GM19438 (cell line): Measurements from ENCODE around the gene ARL3.
"Not testable (repeated sequence)": the region's sequence is repeated elsewhere in the genome, so short reads cannot be mapped to it uniquely, and the experiment has no call there.

Experiments
- ATAC-seq: cut with Tn5 transposase; IDR thresholded peaks from one replicate; pipeline ENCODE4 v1.9.1; 2021; ENCODE audit warnings: low read depth; ENCODE audit not compliant: unreplicated experiment

Gene ARL3, protein sequence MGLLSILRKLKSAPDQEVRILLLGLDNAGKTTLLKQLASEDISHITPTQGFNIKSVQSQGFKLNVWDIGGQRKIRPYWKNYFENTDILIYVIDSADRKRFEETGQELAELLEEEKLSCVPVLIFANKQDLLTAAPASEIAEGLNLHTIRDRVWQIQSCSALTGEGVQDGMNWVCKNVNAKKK

DNA sequence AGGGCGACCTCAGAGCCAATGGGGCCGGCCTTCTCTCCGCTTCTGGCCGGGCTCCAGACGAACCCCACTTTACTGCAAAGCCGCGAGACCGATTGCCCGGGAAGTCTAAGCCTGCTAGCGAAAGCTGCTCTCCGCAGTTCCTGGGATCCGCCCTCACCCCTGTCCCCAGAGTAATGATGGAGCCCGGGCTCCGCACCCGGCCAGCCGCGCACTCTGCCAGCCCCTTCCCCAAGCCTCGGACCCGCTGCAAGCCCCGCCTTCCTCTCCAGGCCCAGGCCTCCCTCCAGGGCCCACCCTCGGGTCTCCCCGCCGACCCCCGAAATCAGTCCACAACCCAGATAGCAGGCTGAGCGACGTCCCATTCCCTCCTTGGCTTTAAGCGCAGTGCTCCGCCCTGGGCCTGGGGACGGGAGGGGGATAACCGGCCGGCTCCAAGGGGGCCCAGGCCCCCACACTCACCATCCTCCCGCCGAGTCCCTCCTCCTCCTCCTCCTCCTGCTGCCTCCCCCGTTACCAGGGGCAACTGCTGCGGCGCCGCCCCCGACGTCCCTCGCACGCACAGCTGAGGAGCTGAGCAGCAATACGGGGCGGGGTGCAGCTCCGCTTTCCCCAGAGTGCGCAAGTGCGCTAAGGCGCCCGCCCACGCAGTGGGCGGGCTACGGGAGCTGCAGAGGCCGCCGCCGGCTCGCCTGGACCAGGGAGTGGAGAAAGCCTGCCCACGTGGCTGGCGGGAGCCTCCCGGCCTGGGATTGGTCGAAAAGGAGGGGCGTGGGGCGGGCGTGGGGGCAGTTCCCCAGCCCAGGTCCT lies at the start of gene ARL3:
TSS of gene ARL3 (minus strand) at position 584 of the 807 bp plus-strand sequence. CDS start at position 462, 122 bp downstream.
- ATAC-seq = peak; percentile 68

DNA sequence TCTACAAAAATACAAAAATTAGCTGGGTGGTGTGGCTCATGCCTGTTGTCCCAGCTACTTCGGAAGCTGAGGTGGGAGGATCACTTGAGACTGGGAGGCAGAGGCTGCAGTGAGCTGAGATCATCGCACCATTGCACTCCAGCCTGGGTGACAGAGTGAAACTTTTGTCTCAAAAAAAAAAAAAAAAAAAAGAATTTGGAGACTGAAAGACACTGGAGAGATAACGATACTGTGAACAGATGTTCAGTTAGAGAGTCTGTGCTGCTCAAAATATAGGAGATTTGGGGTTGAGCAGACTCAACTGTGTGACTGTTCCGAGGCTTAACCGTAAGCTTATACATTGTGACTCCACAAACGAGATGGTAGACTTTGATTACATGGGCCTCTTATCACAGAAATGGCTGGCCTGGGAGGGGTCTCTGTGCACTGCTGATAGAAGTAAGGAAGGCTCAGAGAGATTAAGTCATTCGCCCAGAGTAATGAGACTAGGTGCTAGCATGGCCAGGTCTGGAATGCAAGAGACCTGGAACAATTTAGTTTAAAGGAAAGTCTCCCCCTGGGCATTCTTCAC lies 48.9 kb upstream of the ARL3 start:
- ATAC-seq = no peak

DNA sequence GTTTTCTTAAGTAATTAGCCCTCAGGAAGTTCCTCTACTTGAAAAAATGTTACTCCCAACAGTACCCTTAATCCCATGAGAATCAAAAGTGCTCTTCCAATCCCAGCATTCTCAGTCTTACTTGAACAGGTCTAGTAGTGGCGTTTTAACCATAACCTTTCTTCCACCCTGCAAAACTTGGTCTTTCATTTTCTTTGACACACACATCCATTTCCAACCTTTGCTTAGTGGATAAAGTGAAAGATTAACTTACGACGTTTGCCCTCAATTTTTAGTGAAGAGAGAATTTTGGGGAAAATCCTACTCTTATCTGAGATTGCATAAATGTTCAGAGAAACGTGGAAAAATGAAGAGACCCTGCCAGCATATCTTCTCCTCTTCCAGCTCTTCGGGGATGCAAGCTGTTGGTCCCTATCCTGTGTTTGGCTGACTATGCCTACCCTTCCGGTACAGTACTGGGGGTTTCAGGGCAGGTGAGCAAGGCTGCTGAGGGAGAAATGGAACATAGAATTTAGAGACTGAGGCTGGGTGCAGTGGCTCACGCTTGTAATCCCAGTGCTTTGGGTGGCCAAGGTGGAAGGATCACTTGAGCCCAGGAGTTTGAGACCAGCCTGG lies 48.3 kb upstream of the ARL3 start:
- ATAC-seq = no peak

DNA sequence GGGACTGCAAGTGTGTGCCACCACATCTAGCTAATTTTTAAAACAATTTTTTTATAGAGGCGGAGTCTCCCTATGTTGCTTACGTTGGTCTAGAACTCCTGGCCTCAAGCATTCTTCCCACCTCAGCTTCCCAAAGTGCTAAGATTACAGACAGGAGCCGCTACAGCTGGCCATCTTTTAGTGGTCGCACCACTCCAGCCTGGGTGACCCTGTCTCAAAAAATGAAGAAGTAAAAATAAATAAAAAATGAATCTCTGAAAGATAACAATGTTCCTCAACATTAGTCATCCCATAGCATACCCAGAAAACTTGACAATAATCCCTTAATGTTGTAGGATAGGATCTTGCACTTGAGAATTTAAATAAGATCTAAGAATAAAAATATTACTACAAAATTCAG lies 47.8 kb upstream of the ARL3 start:
- no peak for ATAC-seq

DNA sequence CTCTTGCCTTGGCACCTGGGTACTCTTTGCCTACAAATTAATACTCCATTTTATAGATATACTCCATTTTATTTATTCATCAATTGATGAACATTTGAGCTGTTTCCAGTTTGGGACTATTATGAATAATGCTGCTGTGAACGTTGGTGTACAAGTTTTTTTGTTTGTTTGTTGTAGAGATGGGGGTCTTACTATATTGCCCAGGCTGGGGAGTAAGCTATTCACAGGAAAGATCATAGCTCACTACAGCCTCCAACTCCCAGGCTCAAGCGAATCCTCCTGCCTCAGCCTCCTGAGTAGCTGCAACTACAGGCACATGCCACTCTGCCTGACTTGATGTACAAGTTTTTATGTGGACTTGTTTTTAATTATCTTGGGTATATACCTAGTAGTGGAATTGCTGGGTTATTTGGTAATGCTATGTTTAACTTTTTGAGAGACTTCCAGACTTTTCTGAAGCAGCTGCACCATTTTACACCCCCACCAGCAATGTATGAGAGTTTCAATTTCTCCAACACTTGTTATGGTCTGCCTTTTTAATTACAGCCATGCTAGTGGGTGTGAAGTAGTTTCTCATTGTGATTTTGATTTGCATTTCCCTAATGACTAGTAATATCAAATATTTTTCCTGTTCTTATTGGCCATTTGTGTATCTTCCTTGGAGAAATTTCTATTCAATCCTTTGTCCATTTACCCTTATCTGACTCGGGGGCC lies 45.5 kb upstream of the ARL3 start:
- no peak for ATAC-seq

DNA sequence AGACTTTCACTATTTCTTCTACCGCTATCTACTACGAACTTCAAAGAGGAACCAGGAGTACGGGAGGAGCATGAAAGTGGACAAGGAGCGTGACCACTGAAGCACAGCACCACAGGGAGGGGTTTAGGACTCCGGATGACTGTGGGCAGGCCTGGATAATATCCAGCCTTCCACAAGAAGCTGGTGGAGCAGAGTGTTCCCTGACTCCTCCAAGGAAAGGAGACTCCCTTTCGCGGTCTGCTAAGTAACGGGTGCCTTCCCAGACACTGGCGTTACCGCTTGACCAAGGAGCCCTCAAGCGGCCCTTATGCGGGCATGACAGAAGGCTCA lies 44.7 kb upstream of the ARL3 start:
- ATAC-seq = not testable (repeated sequence)

DNA sequence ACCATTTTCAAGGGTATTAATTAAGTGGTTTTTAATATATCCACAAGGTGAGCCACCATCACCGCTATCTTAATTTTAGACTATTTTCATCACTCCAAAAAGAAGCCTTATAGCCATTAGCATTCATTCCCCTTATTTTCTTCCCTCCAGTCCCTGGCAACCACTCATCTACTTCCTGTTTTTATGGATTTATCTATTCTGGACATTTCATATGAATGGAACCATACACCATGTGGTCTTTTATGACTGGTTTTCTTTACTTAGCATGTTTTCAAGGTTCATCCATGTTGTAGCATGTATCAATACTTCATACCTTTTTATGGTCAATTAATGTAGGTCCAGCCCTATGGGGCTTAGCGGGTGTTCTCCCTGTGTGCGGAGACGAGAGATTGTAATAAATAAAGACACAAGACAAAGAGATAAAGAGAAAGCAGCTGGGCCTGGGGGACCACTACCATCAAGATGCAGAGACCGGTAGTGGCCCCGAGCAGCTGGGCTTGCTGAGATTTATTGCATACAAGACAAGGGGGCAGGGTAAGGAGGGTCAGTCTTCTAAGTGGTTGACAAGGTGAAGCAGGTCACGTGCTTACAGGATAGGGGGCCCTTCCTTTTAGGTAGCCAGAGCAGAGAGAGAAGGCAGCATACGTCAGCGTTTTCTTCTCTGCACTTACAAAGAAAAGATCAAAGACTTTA lies 44.2 kb upstream of the ARL3 start:
- no peak for ATAC-seq

DNA sequence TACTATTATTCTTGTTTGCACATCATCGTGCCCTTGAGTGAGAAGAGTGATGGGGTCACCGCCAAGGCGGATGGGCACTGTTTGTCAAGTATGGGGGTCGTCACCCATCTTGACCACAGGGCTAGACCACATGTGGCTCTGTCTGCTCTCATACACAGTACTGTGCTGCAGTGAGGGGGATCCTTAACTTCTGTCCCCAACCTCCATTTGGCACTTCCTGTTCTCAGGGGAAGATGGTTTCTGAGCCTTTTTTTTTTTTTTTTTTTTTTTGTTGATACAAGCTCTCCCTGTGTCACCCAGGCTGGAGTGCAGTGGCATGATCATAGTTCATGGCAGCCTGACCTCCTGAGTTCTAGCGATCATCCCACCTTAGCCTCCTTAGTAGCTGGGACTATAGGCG lies 43.1 kb upstream of the ARL3 start:
- no peak for ATAC-seq

DNA sequence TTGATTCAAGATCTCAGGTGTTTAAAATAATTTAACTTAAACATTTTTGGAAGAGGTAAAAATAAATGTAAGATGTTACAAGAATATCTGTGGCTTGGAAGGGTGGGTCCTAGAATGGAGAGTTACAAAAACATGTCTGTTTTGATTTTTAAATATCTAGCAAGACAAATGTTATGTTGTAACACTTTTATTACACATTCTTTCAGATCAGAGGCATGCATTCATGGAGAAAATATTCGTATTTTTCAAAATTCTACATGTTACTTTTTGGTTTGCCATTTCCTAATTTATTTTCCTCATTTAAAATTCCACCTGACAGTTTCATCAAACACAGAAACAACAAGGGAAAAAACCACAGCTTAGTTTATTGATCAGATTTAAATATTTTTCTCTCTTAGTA lies 39.5 kb upstream of the ARL3 start:
- no peak for ATAC-seq

DNA sequence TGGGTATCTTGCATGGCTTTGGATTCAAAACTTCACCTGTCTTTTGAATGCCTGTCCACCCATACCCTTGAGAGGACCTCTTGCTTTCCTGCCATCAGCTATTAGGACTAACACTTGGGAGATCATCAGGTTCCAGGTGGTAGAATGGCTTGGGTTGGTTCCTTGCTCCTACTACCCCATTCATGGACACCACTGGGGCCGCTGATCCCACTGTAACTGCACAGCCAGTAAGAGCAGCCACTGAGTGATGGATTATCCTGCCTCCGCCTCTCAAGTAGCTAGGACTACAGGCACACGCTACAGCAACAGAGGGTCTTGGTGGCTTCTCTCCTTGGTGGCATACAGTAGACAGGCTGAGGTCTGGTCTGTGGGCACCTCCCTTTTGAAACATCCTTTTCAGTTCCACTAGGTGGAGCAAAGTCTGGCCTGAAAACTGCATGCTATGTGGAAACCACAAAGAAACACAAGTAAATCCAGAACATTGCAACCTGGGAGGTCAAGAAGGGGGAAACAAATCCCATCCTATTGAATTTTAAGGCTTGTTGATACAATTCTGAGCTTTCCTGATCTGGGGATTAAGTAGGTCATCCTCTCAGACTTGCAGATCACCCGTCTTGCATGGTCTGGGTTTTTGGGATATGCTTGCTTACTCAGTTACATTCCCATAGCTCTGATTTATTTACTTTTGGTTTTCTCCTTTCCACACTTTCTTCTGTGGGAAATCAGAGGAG lies 38.9 kb upstream of the ARL3 start:
- no peak for ATAC-seq

DNA sequence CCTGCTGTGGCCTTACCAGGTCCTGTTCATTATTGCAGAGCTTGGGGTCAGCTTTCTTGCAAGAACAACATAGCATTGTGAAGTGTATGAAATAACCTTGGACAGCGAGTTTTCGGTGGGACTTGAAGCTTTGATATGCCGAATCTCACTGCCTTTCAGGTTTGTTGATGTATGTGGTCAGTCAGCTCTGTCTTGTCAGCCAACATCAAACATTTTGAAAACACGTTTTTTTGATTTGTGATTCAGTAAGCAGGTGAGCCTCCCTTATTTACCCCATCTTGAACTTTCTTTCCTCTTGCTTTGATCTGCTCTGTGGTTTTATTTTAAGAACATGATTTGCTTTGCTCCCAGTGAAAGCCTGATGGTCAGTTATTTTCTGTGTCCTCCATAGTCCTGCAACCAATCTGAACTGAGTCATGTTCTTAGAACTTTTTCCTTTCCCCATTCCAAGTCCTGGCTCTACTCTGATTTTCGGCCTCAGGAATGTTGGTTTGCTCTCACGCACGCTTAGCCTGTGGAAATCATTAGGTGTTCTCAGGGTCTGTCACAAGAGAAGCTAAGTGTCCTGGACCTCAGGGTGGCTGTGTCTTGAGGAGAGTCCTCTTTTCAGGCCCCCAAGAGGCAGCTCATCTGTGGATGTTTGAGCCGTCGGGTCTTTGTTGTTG lies 38.2 kb upstream of the ARL3 start:
- no peak for ATAC-seq

DNA sequence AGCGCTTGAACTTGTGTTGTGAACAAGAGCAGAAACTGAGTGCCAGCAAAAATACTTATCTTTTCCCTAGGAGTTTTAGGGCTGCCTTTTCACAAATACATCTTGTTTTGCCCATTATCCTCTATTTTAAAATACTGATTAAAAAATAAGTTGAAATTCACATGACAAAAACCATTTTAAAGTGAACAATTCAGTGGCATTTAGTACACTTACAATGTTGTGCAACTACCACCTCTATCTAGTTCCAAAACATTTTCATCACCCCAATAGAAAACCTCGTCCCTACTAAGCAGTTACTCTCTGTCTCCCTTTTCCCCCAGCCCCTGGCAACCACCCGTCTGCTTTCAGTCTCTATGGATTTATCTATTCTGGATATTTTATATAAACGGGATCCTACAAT lies 31.0 kb upstream of the ARL3 start:
- no peak for ATAC-seq

DNA sequence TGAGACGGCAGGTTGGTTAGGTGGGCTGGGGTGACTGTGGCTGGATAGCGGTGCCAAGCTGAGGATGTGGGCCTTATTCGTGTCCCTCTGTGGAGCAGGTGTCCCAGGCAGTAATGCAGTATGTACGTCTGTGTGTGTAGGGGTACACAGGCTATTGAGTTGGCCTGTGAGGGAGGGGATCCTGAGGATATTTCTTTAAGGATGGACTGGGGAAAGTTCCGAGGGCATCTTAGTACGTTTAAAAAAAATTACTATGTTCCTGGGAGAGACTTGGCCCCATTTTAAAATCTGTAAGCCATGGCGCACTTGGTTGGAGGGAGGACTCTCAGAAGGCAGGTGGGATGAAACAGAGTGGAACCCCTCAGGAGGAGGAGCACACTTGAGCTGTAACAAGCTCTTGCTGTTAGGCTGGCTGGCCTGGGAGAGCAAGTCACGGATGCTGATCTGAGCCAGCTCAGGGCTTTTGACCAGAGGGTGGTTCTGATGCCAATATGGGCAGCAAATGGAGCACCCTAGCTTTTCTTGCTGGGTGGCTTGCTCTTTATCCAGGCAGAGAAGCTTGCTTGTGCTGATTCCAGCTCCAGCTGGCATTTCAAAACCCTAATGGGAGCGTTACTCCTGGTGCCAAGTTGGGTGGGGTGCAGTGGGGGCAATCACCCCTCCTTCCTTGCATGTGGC lies 30.3 kb upstream of the ARL3 start:
- ATAC-seq = no peak

DNA sequence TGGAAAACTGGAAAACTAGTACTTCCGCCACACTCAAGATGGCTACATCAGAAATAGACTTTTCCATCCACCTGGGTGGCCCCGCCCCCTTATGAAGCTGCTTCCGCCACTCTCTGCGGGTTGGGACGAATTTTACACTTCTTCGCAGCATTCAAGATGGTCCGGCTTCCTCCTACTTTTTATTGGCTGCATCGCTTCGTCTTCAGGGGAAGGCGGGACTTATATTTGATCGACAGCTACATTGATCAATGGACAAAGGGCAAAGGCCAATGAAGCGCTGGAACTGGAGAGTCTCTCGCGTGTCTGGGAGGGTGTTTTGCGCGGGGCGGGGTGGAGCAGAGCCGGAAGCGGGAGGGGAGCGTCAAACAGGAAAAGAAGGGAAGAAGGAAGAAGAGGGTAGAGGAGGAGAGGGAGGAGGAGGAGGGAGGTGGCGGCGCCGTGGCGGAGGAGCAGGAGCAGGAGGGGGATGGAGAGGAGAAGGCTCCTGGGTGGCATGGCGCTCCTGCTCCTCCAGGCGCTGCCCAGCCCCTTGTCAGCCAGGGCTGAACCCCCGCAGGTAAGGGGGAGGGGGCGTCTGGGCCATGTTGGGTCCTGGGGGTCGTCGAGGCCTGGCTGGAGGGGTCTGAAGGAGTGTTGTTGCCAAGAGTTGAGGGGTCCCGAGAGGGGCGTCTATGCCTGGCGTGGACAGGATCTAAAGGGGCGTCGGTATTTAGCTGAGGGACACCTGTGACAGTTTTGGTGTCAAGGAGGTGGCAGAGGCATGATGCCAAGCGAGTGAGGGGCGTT lies 29.6 kb upstream of the ARL3 start, which contains the start of gene WBP1L:
TSS of gene WBP1L (plus strand) at position 361 of the 786 bp plus-strand sequence. CDS start at position 467, 106 bp downstream.
- ATAC-seq = peak; percentile 98

DNA sequence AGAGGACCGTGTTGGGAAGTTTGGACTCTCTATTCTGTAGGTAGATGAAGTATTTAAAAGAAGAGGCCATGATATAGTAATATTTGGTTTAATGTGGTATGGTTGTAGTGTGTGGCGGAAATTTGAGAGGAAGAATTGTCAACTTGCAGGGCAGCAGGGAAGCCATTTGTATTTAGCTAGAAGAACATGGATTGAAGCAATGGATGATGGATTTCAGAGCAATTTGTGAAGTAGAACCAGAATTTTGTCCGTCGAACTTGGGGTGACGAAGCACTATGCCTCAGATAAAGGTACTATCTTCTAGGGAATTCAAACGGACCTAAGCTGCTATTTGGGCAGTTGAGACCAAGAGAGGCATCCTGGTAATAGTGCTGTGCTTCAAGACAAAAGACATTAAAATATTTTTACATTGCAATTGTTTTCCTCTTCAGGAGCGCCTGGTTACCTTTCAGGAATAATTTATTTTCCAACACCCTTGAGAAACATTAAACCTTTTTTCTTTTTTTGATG lies 28.9 kb upstream of the ARL3 start:
- no peak for ATAC-seq

DNA sequence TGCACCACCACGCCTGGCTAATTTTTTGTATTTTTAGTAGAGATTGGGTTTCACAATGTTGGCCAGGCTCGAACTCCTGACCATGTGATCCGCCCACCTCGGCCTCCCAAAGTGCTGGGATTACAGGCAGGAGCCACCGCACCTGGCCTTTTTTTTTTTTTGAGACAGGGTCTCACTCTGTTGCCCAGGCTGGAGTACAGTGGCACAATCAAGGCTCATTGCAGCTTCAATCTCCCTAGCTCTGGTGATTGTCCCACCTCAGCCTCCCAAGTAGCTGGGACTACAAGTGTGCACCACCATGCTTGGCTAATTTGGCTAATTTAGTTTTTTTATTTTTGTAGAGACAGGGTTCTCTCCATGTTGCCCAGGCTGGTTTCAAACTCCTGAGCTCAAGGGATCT lies 28.1 kb upstream of the ARL3 start:
- not testable (repeated sequence) for ATAC-seq

DNA sequence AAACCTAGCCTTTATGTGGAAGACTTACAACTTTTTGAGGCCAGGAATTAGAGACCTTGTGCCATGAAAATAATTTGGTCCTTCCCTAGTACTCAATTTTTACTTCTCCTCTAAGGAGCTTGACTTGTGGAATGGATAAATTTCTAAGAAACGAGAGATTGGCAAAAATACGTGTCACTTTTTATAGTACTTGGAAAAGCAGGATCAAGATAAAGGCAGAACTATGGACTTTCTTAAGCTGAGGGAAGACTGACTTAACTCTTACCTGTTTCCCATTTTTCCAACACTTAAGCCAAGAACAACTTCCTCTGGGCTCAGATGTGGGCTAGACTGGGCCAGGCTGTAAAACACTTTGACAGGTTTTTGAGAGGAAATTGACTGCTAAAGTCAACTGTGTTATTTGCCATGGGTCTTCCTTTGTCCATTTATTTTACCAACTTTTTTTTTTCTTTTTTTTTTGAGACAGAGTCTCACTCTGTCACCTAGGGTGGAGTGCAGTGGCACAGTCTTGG lies 27.6 kb upstream of the ARL3 start:
- ATAC-seq = no peak
